Spleen (tissue), 7 donors: ENCODE measurements around the gene JAKMIP1.

ENCODE experiments used
- CTCF ChIP-seq, 11 experiments: fragments of 200-600 bp in 7 of 11; fragments of 450-650 bp in 4 of 11; sonication (generic) in 4 of 11; IDR thresholded peaks in 8 of 11; conservative IDR thresholded peaks in 3 of 11; 1 replicate in 7 of 11; 2 replicates in 4 of 11; pipeline versions ENCODE4 v1.4.0 to v1.8.0; 2016 to 2021; ENCODE audit warnings: antibody characterized with exemption in 11 of 11, inconsistent platforms in 4 of 11, mild to moderate bottlenecking in 1 of 11
- POLR2A ChIP-seq, 3 donors: fragments of 450-650 bp; IDR thresholded peaks; one replicate each; pipeline ENCODE4 v1.5.1; 2017; ENCODE audit warnings: antibody characterized with exemption in 3 of 3, mild to moderate bottlenecking in 1 of 3
- POLR2AphosphoS5 ChIP-seq, 3 donors: sonication (generic); formaldehyde crosslinking; IDR thresholded peaks; one replicate each; pipeline ENCODE4 v1.5.1; 2017; ENCODE audit warnings: antibody characterized with exemption in 3 of 3
- donor health status: DM: no; HTN: no; CAD: no; lungs with moderate emphysema.
- donor health status: DM: no; HTN: no; CAD: no.
- donor health status: DM: no; HTN: no; CAD: no.

DNA sequence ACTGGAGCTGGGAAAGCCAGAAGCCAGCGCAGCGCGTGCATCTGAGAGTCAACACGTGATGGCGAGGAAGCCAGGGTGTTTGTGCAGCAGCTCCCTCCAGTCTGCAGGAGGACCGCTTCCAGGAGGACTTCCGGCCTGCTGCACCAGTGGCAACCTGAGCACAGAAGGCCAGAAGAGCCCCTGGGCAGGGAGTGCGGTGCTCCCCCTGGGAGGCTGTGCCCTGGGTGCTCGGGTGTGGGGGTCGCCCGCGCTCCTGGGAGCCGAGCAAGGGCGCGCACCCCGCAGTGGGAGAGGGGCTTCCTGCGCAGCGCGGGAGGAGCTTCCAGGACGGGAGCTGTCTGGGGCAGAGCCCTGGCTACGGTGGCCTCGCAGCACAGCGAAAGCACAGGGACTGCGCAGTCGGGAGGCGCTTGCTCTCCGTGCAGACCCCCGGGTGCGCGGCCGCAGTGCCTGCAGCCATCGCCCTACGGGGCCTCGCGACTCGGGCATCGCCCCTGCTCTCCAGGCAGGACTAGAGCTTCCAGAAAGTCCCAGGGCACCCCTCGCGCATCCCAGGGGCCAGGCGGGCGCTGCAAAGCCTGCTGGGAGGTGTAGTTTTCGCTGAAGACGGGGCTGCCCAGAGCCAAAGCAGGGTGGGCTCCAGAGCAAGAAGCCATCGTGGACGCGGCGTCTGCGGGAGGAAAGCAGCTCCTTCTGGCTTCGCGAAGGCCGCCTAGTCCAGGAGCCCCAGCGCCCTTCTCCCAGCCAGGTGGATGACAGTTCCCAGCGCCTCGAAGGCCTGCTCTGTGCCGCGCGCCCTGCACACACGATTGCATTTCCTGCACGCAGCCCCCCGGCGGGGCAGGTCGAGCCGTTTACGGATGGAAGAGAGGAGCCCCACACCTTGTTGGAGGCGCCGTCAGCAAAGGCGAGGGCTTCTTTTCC is 45.2 kb upstream of the JAKMIP1 start:
- TF ChIP-seq POLR2A (IDR thresholded peaks at IDR 0.05) = no peak
- TF ChIP-seq POLR2AphosphoS5 (IDR thresholded peaks at IDR 0.05) = peak in 1 of 3 donors; percentile 19
- no peak for TF ChIP-seq CTCF (IDR thresholded peaks at IDR 0.05 in 8 of 11, conservative IDR thresholded peaks at IDR 0.05 in 3 of 11)
